HTR-8/SVneo (cell line): ENCODE results near the gene TCEAL6.
A peak's percentile ranks its signal among the peaks of the same experiment; 100 is the strongest.
"Not testable (repeated sequence)": the region's sequence is repeated elsewhere in the genome, so short reads cannot be mapped to it uniquely, and the experiment has no call there.

Experiments
- DNase-seq: peaks from one replicate; pipeline ENCODE4 v3.0.0; 2011; ENCODE audit warnings: low spot score, mixed read lengths; ENCODE audit not compliant: insufficient read length
- FAIRE-seq: peaks from 2 replicates; lab custom pipeline; 2011; peaks lifted over from hg19 to GRCh38; lab: Jason Lieb, UNC

TCEAL6 gene

DNA sequence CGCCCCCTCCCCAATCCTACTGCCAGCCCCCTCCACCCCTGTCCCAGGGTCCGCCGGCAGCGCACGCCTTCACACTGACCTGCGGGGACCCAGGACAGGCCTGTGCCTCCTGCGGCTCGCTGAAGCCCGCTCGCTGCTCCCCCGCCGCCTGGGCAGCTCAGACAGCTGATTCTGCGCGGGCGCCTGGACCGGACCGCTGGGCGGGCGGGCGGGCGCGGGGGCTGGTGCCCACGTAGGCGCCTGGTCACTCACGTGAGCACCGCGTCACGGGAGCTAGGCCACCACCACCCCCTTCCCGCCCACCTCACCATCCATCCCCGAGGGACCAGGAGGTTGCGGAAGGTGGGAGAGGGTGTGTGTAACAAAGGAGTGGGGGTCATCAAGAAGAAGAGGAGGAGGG is at the start of gene TCEAL6:
Gene TCEAL6 (minus strand): TSS at position 208 of the 400 bp plus-strand sequence.
- not testable (repeated sequence) for DNase-seq, FAIRE-seq

DNA sequence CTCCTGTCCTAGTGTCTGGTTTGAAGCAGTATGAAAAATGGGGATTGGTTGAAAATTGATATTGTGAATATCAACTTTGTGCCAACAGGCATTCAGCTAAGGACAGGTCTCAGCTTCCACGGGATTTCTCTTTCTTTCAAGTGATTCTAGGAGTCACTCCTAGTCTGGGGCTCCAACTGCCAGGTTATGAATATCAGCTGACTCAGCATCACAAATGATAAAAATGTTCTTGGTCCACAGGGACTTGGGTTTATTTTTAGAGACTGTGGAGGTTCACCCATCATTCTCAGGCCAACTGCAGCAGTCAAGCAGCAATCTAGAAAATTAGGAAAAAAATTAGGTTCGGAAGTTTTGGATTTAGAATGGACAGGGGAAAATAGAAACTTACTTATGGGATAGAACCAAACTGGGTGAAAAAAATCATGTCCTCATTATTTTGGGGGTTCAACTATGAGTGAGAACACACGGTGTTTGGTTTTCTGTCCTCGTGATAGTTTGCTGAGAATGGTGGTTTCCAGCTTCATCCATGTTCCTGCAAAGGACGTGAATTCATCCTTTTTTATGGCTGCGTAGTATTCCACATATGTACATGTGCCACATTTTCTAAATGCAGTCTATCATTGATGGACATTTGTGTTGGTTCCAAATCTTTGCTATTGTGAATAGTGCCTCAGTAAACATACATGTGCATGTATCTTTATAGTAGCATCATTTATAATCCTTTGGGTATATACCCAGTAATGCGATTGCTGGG is 43.9 kb upstream of the TCEAL6 start:
- FAIRE-seq (no peak), DNase-seq (no peak)

DNA sequence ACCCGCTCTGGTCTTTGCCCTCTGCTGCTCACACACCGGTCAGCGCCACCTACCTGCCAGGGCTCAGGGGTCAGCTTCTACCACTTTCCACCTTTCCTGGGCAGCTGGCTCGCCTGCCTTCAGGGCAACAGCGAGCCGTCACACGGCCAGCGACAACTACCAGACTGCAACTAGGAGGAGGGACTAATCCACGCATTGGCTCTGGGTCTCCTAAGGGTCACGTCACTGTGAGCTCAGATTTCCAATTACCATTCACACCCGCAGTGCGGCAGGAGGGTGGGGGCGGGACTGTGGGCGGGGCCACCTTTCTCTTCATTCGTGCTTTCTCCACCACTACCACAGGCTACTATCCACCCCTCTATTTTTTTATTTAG is 13.5 kb upstream of the TCEAL6 start, which contains the start of gene BEX5:
Gene BEX5 (minus strand): TSS at position 172 of the 374 bp plus-strand sequence. CDS start 1,712 bp downstream, outside the sequence.
- no peak for FAIRE-seq
- peak; percentile 1 for DNase-seq

DNA sequence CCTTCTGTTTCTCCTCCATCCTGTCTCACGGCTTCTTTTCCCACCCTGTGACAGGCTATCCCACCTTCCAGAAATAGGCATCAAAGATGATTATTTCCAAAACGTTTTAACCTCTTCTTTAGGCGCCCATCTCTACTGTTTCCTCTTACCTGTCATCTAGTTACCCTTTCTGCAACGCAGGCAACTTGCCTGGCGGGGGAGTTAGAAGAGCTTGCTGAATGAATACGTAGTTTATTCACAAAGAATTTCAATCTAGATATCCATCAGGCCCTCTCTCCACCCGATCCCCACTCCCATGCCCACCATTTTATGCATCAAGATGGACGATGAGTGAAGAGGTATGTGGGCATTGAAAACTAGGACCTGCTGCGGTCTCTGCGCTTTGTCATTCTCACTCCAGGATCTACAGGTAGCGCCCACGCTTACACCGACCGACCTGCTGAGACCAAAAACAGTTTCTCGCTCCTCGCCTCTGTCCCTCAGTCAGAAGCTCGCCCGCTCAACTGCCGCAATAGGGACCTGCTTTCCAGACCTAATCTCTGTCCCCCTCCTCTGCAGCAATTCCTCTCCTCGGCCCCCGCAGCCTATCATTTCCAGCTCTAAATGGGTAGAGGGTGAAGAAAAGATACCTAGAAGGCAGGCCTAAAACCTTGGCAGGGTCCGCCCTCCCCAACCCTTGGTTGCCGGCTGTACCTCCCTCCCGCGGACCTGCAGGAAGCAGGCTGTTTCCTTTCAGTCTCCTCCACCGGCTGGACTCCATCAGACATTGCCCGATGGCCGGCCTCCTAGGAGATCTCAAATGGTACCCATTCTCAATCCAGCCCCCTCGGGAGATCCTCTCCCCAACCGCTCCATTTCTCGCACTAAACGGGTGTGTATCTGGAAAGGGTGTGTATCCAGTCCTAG is 12.9 kb upstream of the TCEAL6 start:
- no peak for DNase-seq
- no peak for FAIRE-seq

DNA sequence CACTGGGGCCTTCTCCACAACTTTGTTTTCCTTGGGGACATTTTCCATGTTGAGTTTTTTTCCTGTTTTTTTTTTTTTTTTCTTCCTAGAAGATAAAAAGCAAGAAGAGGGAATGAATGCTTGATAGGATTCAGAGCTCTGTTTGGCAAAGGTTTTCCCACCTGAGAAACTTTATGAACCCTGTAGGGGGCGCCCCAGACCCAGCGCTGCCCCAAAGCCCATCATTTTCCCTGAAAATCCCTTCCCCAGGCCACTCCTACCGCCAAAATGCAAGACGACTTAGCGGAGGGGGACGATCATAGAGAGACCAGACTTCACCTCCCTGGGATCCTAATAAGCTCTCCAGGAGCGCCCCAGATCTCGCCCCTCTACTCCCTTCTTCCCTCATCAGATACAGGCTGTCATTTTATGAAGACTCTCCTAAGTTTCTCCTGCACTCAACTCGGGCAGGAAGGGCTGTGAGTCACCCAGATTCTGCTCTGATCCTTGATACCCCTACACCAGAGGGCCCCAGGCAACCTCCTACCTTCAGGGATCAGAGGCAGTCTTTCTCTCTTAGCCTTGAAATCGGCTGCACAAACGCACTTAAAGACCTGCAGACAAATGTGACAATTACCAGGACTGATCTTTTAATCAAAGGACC is 12.1 kb upstream of the TCEAL6 start:
- FAIRE-seq (no peak), DNase-seq (no peak)

DNA sequence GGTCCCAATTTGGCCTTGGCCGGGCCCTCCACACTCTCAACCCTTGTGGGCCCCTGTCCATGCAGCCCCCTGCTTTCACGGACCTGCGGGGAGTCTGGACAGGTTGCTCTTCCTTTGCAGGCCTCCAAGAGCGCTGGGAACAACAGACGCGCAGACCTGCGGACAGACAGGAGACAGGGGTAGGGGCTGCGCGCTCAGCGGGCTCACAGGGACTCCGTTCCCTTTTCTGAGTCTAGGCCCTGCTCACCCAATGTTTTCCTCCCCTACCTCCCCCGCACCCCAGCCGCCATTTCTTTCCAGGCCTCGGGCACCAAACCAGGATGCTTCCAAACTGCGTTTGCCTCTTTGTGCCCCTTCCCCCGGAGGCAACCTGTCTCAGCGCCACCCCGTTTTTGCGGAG is 650 bp downstream of the TCEAL6 start:
- DNase-seq, FAIRE-seq: not testable (repeated sequence)

DNA sequence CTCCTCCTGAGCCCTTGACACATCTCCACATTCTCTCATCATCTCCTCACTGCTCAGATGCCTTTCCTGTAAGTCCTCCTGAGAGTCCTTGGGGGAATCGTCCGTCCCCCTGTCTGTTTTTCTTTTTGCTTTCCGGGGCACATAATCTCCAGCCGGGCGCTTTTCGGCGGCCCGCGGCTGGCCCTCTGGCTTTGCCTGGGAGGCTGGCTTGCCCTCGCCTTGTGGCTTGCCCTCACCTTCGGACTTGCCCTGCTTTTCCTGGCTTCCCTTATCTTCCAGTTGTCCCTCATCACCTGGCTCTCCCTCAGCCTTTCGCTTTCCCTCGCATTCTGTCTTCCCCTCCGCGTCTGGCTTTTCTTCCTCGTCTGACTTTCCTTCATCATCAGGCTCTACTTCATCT is 1.4 kb downstream of the TCEAL6 start:
- DNase-seq, FAIRE-seq: not testable (repeated sequence)

DNA sequence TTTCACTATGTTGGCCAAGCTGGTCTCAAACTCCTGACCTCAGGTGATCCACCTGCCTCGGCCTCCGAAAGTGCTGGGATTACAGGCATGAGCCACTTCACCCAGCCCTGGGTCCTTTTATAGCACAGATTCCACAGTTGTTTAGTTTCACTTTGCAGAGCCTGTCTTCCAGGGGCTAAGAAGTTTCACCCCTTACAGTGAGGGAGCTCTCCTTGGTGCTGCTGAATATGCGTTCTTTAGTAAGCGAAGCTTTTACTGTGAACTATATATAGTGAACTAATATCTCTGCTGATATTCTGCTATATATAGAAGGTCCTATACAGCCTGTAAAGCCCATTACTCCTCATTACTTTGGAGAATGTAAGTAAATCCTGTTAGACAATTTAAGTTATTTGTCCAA is 4.2 kb downstream of the TCEAL6 start:
- no peak for DNase-seq
- no peak for FAIRE-seq

DNA sequence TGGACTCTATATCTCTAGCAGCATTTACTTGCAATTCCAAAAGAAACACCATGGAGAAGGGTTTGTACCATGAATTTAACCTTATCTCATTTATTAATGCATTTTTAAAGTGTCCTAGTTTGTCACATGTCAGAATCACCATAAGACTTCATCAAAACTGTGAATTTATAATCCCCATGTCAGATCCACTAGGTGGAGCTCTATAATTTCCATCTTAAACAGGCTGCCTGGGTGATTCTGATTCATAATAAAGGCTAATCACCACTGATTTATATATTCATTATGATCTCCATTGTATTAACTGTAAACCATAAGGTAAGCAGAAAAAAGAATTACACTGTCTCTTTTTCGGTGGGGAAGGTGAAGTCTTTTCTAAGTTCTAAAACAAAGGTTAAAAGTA is 12.8 kb downstream of the TCEAL6 start:
- no peak for DNase-seq

DNA sequence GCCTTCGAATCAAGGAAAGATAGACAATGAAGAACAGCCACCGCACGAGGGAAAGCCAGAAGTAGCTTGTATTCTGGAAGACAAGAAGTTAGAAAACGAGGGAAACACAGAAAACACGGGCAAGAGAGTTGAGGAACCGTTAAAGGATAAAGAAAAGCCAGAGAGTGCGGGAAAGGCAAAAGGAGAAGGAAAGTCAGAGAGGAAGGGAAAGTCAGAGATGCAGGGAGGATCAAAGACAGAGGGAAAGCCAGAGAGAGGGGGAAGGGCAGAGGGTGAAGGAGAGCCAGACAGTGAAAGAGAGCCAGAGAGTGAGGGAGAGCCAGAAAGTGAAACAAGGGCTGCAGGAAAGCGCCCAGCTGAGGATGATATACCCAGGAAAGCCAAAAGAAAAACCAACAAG is 15.4 kb downstream of the TCEAL6 start:
- FAIRE-seq (no peak), DNase-seq (no peak)

More for the DNA sequence above, 12.8 kb downstream of the TCEAL6 start:
- FAIRE-seq = no peak

DNA sequence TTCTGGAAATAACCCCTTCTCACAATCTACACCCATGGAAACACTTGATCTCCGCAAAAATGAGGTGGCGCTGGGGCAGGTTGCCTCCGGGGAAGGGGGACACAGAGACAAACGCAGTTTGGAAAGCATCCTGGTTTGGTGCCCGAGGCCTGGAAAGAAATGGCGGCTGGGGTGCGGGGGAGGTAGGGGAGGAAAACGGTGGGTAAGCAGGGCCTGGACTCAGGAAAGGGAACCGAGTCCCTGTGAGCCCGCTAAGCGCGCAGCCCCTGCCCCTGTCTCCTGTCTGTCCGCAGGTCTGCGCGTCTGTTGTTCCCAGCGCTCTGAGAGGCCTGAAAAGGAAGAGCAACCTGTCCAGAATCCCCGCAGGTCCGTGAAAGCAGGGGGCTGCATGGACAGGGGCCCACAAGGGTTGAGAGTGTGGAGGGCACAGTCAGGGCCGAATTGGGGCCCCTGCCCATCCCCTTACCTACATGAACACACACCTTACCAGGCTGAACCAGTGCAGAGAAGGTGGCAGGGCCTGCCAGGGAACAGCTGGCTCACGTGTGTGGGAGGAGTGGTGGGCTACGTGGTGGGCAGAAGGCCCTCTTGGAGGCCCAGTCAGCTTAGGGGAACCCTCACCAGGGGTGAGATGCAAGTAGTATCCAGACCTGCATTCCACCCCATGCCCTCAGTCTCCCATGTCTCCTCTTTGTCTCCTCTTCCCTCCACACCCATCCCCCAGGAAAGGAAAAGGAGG is 16.0 kb downstream of the TCEAL6 start:
- not testable (repeated sequence) for FAIRE-seq, DNase-seq

DNA sequence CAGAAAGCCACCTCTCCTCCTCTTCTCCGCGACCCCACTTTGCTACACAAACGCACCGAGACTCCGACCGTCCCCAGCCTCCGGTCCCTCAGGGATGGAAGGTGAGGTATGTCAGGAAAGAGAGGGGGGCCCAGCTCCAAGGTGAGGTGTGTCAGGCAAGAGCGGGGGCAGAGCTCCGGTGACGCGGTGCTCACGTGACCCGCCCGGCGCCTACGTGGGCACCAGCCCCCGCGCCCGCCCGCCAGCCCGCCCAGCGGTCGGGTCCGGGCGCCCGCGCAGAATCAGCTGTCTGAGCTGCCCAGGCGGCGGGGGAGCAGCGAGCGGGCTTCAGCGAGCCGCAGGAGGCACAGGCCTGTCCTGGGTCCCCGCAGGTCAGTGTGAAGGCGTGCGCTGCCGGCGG is 16.8 kb downstream of the TCEAL6 start, which contains the start of gene TCEAL2:
Gene TCEAL2 (plus strand): TSS at position 244 of the 400 bp plus-strand sequence. CDS start 1,152 bp downstream, outside the sequence.
- not testable (repeated sequence) for DNase-seq, FAIRE-seq

DNA sequence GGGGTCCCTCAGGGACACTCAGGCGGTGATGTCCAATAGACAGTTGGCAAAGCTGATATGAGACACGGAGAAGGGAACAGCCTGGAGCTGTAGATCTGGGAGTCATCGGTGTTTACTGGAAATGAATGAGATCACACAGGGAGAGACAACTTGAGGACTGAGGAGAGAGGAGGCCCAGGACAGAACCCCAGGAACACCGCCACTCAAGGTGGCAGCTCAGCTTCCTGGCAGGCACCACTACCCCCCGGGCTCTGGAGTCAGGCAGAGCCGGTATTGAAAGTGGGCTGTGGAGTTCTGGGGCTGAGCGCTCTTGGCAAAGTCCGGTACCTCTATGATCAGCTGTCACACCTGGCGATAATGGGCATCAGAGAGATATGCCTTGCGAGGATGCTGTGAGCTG is 17.3 kb downstream of the TCEAL6 start:
- FAIRE-seq, DNase-seq: not testable (repeated sequence)

DNA sequence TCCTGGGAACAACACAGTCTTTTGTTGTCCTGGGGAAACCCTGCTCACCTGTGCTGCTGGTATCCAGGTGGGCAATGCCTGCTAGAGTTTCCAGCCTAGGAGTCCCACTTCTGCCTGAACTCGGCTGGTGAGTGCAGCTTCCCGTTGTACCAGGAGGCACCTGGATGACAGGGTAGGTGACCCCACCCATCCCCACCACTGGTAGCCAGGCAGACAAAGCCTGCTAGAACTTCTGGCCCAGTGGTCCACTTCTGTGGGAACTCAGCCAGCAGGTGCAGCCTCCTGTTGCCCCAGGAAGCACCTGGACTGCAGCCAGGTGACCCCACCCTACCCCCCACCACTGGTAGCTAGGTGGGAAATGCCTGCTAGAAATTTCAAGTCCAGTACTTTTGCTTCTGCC is 26.5 kb downstream of the TCEAL6 start:
- FAIRE-seq (no peak), DNase-seq (no peak)

DNA sequence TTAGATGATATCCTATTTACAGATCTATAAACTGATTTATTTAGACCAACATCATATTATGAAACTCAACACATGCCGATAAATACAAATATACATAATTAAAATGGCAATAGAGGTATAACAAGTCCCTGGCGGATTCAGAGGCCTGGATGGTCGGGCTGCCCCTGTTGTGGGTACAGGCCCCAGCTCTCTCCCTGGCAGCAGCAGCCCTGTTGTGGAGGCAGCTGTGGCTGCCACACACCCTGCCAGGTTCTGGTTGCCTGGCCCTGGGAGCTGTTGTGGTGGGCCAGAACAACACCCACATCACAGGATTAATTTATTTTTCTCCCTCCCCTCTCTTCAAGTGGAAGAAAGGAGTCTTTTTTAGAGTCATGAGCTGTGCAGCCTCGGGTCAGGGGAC is 28.9 kb downstream of the TCEAL6 start:
- FAIRE-seq = no peak
- no peak for DNase-seq
